Suprapubic skin (tissue), 3 donors: ENCODE results near the gene RBM8A.

ENCODE experiments used
- CTCF ChIP-seq, 2 donors: fragments of 200-600 bp in 1 of 2; fragments of 450-650 bp in 1 of 2; sonication (generic) in 1 of 2; IDR thresholded peaks; one replicate each; pipeline ENCODE4 v1.5.1; 2016 to 2019; ENCODE audit warnings: antibody characterized with exemption in 2 of 2, mild to moderate bottlenecking in 1 of 2, moderate library complexity in 1 of 2
- POLR2A ChIP-seq, 2 donors: fragments of 450-650 bp; IDR thresholded peaks; one replicate each; pipeline ENCODE4 v1.6.1; 2017; ENCODE audit warnings: antibody characterized with exemption in 2 of 2, mild to moderate bottlenecking in 2 of 2, moderate library complexity in 2 of 2

GRCh38 chr1:145957443-145958319 lies 30.4 kb upstream of the RBM8A start, which contains the start of gene LIX1L:
- TF ChIP-seq POLR2A (IDR thresholded peaks at IDR 0.05) (peak in 1 of 2 donors; percentile 32), CTCF (IDR thresholded peaks at IDR 0.05) (no peak)
